GM19324 (cell line): ENCODE measurements around the gene PIP.
"Not testable (repeated sequence)": the region's sequence is repeated elsewhere in the genome, so short reads cannot be mapped to it uniquely, and the experiment has no call there.

Experiments used
- ATAC-seq: cut with Tn5 transposase; IDR thresholded peaks from one replicate; pipeline ENCODE4 v1.9.1; 2021; ENCODE audit warnings: mild to moderate bottlenecking, moderate library complexity; ENCODE audit not compliant: unreplicated experiment, low FRiP score

The PIP gene, protein sequence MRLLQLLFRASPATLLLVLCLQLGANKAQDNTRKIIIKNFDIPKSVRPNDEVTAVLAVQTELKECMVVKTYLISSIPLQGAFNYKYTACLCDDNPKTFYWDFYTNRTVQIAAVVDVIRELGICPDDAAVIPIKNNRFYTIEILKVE

GRCh38 chr7:143131781-143132180, at the start of gene PIP:
Gene PIP (plus strand): TSS chr7:143132077. CDS start chr7:143132117, 40 bp downstream.
- no peak for ATAC-seq

DNA sequence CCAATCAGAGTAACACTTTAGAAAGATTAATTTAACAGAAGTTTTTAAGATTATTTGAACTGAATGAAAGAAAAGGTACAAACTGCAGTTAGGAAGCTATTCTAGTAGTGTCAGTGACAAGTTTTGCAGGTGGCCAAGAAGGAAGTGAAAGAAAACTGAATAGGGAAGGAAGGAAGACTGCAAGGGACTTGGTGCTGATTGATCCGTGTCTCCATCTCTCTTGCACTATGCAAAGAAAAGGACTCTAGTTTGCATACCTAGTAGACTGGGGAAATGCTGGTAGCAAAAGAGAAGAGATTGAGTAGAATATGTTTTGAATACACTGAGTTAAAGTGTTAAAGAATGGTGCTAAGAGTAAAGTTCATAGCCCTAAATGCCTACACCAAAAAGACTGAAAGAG, 46.8 kb upstream of the PIP start:
- ATAC-seq: no peak

DNA sequence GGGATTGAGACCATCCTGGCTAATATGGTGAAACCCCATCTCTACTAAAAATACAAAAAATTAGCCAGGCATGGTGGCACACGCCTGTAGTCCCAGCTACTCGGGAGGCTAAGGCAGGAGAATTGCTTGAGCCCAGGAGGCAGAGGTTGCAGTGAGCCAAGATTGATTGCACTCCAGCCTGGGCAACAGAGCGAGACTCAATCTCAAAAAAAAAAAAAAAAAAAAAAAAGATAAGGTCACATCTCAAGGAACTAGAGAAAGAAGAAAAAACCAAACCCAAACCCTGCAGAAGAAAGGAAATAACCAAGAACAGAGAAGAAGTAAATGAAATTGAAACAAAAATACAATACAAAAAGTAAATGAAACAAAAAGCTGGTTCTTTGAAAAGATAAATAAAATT, 46.3 kb upstream of the PIP start:
- not testable (repeated sequence) for ATAC-seq

- ATAC-seq: not testable (repeated sequence)
Observed at GRCh38 chr7:143088549-143089231, 43.2 kb upstream of the PIP start.

- ATAC-seq: no peak
Observed at GRCh38 chr7:143096146-143096545, 35.7 kb upstream of the PIP start.

DNA sequence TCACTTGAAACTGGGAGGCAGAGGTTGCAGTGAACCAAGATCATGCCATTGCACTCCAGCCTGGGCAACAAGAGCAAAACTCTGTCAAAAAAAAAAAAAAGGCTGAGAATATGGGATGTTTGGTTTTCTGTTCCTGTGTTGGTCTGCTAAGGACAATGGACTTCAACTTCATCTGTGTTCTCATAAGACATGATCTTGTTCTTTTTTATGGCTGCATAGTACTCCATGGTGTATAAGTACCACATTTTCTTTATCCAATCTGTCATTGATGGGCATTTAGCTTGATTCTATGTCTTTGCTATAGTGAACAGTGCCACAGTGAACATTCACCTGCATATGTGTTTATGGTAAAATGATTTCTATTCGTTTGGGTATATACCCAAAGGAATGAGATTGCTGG, 32.3 kb upstream of the PIP start:
- ATAC-seq: not testable (repeated sequence)

DNA sequence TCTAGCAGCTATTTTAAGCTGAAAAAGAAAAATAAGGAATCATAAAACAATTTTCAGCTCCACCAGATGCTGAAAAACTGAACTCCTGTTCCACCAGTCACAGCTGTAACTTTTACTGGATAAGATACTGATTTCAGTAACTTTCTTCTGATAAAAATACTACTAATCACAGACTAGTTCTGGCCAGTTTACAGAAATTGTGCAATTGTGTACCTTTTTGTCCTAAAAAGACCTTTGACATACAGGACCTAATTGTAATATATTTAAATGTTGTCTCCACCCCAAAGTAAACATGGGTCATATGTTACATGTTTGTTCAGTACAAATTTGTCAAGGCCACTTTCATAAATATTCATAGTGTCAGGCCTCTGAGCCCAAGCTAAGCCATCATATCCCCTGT, 27.1 kb upstream of the PIP start:
- no peak for ATAC-seq

- not testable (repeated sequence) for ATAC-seq
Observed at GRCh38 chr7:143108019-143108418, 23.9 kb upstream of the PIP start.

DNA sequence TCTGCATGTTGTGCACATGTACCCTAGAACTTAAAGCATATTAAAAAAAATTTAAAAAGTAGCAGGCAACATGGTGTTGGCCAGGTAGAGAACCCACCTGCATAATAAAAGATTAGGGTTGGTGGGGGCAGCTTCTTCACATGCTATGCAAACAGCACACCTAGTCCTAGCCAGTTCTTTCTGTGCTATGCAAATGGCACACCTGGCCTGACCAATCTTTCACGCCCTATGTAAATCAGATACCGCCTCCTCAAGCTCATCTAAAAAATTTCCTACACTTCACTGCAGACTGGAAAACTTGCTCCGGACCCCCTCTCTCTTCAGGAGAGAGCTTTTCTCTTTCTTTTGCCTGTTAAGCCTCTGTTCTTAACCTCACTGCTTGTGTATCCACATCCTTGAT, 14.5 kb upstream of the PIP start:
- no peak for ATAC-seq

DNA sequence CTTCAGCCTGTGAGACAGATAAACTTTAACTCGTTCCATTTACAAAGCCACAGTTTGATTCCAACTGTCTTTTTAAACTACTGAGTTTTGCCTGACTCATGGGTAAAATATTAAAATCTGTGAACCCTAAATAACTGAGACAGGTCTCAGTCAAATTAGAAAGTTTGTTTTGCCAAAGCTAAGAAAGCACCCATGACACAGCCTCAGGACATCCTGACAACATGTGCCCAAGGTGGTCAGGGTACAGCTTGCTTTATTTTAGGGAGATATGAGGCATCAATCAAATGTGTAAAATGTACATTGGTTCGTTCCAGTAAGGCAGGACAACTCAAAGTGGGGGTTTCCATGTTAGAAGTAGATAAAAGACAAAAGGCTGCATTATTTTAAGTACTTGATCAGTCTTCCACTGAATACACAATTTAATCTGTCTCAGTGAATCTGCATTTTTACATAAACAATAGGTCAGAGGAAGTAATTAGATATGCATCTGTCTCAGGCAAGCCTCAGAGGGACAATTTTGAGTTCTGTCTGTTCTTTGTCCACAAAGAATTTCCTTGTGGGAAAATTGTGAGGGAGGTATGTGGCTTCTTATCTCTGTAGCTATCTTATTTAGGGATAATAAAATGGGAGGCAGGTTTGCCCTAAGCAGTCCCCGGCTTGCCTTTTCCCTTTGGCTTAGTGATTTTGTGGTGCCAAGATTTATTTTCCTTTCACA, 11.0 kb upstream of the PIP start:
- ATAC-seq: no peak

DNA sequence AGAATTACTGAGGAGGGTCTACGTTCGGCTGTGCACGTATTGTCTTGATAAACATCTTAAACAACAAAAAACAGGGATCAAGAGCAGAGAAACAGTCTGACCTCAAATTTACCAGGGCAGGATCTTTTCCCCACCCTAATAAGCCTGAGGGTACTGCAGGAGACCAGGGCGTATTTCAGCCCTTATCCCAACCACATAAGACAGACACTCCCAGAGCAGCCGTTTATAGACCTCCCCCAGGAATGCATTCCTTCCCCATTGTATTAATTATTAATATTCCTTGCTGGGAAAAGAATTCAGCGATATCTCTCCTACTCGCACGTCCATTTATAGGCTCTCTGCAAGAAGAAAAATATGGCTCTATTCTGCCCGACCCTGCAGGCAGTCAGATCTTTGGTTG, 8.6 kb upstream of the PIP start:
- not testable (repeated sequence) for ATAC-seq

- no peak for ATAC-seq
Observed at GRCh38 chr7:143126146-143126545, 5.7 kb upstream of the PIP start.

DNA sequence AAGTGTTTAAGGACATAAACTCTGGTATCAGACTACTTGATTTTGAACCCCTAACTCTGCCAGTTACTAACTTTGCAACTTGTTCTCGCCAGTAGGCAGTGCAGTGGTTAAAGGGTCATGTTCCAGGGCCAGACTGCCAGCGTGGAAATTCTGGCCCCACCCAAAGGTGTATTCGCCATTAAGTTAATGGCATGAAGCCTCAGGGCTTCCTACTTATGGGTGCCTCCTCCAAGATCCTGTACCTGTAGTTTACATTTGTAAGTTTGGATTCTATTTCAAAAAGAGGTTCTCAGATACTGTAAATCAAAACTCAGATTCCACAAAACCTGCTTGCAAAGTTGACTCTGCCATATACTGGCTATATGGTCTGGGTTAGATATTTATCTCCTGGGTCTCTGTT, 2.8 kb upstream of the PIP start:
- ATAC-seq: no peak

DNA sequence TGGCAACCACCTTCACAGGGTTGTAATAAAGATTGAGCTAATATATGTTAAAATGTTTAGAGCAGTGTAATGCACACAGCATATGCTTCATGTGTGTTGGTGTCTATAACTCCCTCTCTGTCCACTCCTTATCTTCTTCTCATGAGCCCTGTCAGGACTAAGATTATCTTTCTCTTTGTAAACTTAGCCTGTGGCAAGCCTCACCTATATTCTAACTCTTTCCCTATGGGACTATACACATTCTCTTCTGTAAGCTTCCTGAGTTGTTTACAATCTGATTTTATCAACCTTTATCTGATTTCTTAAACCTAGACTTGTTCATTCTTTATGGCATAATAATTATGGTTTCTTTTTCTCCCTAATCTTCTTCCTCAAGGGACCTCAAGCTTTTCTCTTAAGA, 2.4 kb upstream of the PIP start:
- no peak for ATAC-seq

DNA sequence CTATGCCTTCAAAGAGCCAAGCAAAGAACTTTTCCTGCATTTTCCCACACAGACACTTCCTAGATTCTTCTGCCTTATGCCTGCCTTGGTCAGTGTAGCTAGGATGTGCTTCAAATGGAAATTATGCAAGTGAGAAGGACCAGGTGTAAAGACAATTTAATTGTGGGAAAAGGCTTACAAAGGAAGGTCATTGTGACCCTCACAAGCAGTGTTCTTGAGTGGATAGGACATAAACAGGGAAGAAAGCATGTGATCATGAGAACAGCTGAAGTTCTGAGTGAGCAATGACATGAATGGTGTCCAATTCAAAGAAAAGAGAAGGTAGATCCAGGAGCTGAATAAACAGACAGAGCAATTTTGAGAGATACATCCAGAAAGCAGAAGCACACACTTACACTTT, 1.3 kb upstream of the PIP start:
- ATAC-seq: no peak

GRCh38 chr7:143147070-143147469, 15.2 kb downstream of the PIP start:
- ATAC-seq: no peak

GRCh38 chr7:143148050-143148449, 16.2 kb downstream of the PIP start:
- no peak for ATAC-seq

DNA sequence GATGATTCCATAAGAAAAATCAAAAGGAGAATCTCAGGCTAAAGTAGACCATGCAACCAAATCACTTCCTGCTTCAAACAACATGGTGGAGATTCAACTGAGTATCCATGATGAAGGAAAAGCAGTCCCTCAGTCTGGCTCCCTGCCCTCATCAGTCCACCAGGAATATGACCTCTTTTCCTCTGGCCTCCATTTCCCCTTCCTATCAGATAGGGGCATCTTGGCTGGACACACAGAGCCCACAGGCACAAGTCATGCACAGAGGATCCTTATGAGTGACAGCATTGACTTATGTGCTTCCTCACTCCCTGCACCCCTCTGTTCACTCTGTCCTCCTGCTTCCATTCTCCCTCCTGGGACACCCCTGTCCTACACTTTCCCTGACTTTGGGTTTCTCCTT, 16.8 kb downstream of the PIP start:
- ATAC-seq: no peak

- not testable (repeated sequence) for ATAC-seq
Observed at GRCh38 chr7:143150696-143151095, 18.8 kb downstream of the PIP start.

DNA sequence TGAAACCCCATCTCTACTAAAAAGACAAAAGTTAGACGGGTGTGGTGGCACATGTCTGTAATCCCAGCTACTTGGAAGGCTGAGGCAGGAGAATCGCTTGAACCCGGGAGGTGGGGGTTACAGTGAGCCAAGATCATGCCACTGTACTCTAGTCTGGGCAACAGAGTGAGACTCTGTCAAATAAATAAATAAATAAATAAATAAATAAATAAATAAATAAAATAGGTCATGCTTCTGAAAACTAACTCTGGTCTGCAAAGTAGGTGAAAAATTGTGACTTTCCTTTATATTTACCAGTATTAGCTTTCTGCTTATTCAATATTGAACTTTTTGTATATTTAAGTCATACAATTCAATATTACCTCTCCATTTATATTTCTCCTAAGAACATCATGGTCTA, 26.7 kb downstream of the PIP start:
- ATAC-seq: not testable (repeated sequence)

DNA sequence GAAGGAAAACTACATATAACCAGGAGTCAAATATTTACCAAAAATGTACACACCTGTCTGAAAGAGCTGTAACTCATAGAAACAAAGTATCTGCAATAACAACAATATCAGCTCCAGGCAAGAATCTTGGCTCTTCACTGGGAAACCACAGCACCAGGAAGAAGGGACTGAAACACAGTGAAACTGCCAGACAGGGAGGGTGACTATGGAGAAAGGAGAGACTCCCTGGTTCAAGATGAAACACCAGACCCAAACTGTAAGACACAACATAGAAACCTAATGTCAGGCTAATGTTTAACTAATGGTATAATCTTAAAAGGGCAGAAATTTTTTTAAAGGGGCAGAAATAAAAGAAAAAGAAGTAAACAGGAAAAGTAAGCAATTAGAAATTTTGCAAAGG, 39.8 kb downstream of the PIP start:
- ATAC-seq: no peak

DNA sequence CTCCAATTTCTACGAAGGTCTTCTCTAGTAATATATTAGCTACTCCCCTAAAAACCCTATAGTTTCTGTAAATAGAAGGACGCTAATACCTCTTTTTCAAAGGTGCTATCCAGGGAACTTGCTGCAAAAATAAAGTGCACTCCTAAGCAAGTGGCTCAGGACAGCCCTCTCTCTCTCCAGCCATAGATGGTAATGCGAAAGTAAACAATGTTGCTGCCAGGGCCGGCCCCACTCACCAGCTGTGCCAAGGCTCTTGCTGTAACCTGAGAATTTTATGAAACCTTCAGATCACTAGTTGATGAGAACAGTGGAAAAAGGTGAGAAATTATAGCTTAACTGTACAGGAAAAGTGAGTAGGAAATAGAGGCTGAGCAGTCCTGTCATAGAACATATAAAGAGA, 40.5 kb downstream of the PIP start:
- no peak for ATAC-seq
